ENCODE measurements around the gene NSL1. TPM values are rescaled to one million over a fixed set of nuclear protein-coding genes. Genes with fewer than 3 reads are reported as not detected.

Gene NSL1
- total and polyA plus RNA-seq, 4 experiments from 2014 or later, result 38.0 to 61.8 (median 47.4) TPM

DNA sequence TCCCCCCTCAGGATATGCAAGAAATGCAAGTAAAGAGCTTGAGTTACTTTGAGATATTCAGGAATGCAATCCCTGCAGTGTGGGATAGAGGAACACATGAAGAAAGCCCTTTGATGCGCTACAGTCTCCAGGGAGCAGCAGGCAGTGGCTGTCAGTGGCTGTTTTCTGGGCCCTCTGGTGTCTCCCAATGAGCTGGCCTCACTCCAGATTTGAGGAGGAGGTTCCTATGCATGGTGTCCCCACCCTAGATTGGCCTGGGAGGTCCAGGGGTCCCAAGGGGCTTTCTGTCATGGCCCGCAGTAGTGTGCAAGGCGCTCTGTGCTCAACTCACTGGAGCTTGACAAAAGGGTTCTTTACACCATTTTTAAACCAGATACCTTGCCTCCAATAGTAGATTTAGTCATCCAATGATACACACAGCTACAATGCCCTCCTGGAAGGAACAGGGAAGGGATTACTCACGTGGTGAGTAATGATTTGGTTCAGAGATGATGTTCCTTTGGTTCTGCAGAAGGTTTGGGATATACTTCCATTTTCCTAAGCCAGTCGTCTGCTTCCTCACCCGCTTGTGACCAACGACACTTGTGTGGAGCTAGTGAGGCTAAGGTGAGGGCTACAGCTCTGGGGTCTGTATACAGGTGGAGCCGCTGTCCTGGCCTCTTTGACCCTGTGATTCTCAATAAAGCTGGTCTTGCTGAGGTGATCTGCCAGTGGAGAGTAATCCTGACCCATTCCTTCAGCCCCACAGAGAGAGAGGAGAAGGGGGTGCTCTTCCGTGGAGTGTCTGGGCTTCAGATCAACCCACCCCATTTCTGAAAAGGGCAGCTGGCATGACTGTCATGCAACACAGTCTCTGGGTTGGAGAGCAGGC lies 98.6 kb downstream of the NSL1 start:
- H3K27me3 ChIP-seq (ENCODE audit: insufficient read depth, low read length), result no peaks in the 10 kb centered on the region
- Mint-ChIP-seq H3K4me1 (peaks cover 7 to 21% (median 17%) of the 10 kb centered on the region in 4 donors), H3K4me3 (no peak overlapping the region), H3K27me3 (no peaks in the 10 kb centered on the region), H3K27ac (no peak overlapping the region), H3K36me3 (no peaks in the 10 kb centered on the region), H3K9me3 (peaks cover 0 to 2% (median 0%) of the 10 kb centered on the region in 8 donors)
- H3K36me3 ChIP-seq (ENCODE audit: insufficient read depth, low read length), result no peaks in the 10 kb centered on the region
- DNase-seq, result no peak
- intact Hi-C loops (cut with micrococcal nuclease), result no loop called here
- no peak overlapping the region for H3K27ac ChIP-seq (ENCODE audit: low read depth, low read length)
- no peaks in the 10 kb centered on the region for H3K9me3 ChIP-seq (ENCODE audit: control insufficient read depth in 1 of 2, low read length in 2 of 2)
- peaks cover 10% of the 10 kb centered on the region for H3K4me1 ChIP-seq (ENCODE audit: insufficient read depth, low read length)
- POLR2A ChIA-PET (ENCODE audit: partially characterized antibody), result no interaction called here
- CTCF ChIA-PET (ENCODE audit: partially characterized antibody), result interaction anchor here (1.4 kb wide), 1 partner anchor 88 kb away, joined by 3 read pairs; no protein-coding TSS in a partner anchor
- no peak overlapping the region for H3K4me3 ChIP-seq (ENCODE audit: low read length in 2 of 2)

DNA sequence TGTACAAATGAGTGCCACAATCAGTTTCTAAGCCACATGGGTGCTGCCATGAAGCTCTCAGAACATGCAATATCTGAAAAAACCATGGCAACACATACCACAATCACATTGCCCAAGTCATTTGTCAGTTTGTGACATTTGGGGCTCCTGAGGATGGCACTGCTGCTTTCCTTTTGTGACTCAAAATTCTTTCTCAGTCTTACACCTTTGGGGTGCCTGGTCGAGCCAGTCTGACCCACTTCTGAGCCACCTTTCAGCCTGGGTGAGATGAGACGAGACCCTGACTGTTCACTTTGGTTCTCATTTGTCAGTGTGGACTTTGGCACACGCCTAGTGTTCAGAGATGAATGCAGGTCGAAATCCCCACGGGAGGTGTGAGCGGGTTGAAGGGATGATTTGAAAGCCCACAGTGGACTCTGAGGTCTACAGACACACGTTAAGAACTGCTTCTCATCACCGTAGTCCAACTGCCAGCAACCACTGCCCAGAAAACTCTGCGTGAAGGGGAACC lies 100.0 kb downstream of the NSL1 start:
- no peaks in the 10 kb centered on the region for H3K4me1 ChIP-seq (ENCODE audit: insufficient read depth, low read length)
- Mint-ChIP-seq H3K4me1 (peaks cover 2 to 11% (median 7%) of the 10 kb centered on the region in 4 donors), H3K27me3 (no peaks in the 10 kb centered on the region), H3K36me3 (no peaks in the 10 kb centered on the region), H3K4me3 (no peak overlapping the region), H3K27ac (no peak overlapping the region), H3K9me3 (peaks cover 0 to 2% (median 0%) of the 10 kb centered on the region in 8 donors)
- DNase-seq, result no peak
- POLR2A ChIA-PET (ENCODE audit: partially characterized antibody), result no interaction called here
- no peaks in the 10 kb centered on the region for H3K36me3 ChIP-seq (ENCODE audit: insufficient read depth, low read length)
- CTCF ChIA-PET (ENCODE audit: partially characterized antibody), result no interaction called here
- H3K27ac ChIP-seq (ENCODE audit: low read depth, low read length), result no peak overlapping the region
- H3K27me3 ChIP-seq (ENCODE audit: insufficient read depth, low read length), result no peaks in the 10 kb centered on the region
- intact Hi-C loops (cut with micrococcal nuclease), result no loop called here
- no peaks in the 10 kb centered on the region for H3K9me3 ChIP-seq (ENCODE audit: control insufficient read depth in 1 of 2, low read length in 2 of 2)
- no peak overlapping the region for H3K4me3 ChIP-seq (ENCODE audit: low read length in 2 of 2)

DNA sequence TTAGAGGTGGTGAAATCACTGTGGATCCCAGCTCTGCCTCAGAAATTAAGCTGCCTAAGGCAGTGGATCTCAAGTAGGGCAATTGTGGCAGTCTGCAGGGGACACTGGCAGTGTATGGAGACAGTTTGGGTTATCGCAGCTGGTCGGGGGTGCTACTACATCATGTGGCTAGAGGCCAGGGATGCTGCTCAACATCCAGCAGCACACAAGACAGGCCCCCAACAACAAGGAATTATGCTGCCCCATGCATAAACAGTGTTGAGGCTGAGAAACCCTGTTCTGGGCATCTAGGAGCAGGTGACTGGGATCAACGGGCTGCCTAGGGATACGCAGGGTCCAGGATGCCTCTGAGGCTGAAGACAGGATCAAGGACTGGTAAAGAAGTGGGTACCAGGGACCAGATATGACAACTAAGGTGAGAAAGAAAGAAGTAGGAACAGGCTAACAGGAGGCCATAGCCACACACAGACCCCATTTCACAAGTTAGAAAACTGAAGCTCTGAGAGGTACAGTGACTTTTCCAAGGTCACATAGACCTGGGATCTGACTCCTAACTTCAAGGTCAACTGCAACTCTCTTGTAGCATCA lies 100.7 kb downstream of the NSL1 start:
- no peaks in the 10 kb centered on the region for H3K4me1 ChIP-seq (ENCODE audit: insufficient read depth, low read length)
- Mint-ChIP-seq H3K4me1 (peaks cover 0 to 4% (median under 1%) of the 10 kb centered on the region in 4 donors), H3K9me3 (no peaks in the 10 kb centered on the region), H3K27me3 (no peaks in the 10 kb centered on the region), H3K4me3 (no peak overlapping the region), H3K27ac (no peak overlapping the region), H3K36me3 (no peaks in the 10 kb centered on the region)
- no peaks in the 10 kb centered on the region for H3K27me3 ChIP-seq (ENCODE audit: insufficient read depth, low read length)
- no peak overlapping the region for H3K4me3 ChIP-seq (ENCODE audit: low read length in 2 of 2)
- H3K9me3 ChIP-seq (ENCODE audit: control insufficient read depth in 1 of 2, low read length in 2 of 2), result no peaks in the 10 kb centered on the region
- ChIA-PET CTCF (ENCODE audit: partially characterized antibody) (interaction anchor here (2.1 kb wide), 1 partner anchor 26 kb away, joined by 7 read pairs; no protein-coding TSS in a partner anchor), POLR2A (ENCODE audit: partially characterized antibody) (no interaction called here)
- no peak for DNase-seq
- H3K36me3 ChIP-seq (ENCODE audit: insufficient read depth, low read length), result no peaks in the 10 kb centered on the region
- intact Hi-C loops (cut with micrococcal nuclease), result no loop called here
- no peak overlapping the region for H3K27ac ChIP-seq (ENCODE audit: low read depth, low read length)

DNA sequence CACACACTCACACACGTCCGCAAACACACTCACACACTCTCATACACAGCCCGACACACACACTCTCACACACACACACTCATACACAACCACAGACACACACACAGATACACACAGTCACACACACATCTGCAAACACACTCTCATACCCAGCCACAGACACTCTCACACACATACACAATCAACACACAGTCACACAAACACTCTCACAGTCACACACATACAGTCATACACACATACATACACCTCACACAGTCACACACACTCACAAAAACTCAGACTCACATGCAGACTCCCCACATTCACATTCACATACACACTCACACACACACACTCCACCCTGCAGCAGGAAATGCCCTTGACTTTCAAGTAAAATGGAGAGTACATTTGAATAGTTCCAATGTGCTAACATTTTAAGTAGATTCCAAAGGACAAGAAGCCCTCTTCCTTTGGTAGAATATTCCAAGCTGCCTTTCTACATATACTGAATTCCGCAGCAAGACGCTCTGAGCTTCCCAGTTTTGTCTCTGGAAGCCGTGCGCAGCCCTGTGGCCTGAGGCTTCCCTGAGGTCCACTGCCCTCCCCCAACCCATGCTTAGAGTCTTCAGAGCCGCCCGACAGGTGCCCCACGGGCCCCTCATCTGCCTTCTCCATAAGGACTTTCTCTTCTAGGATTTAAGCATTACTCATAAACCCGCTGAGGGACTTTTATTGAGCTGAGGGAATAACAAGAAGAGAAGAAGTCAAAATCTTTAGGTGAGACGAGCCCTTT lies 101.6 kb downstream of the NSL1 start:
- no peaks in the 10 kb centered on the region for H3K27me3 ChIP-seq (ENCODE audit: insufficient read depth, low read length)
- no peaks in the 10 kb centered on the region for H3K27me3 Mint-ChIP-seq
- H3K36me3 Mint-ChIP-seq, result no peaks in the 10 kb centered on the region
- no peaks in the 10 kb centered on the region for H3K36me3 ChIP-seq (ENCODE audit: insufficient read depth, low read length)
- H3K4me1 ChIP-seq (ENCODE audit: insufficient read depth, low read length), result no peaks in the 10 kb centered on the region
- ChIA-PET CTCF (ENCODE audit: partially characterized antibody) (interaction anchor here (0.7 to 2.1 kb wide), 2 partner anchors 25 to 234 kb away, joined by 3 to 7 read pairs; no protein-coding TSS in a partner anchor), POLR2A (ENCODE audit: partially characterized antibody) (no interaction called here)
- no peak overlapping the region for H3K27ac Mint-ChIP-seq
- no peaks in the 10 kb centered on the region for H3K9me3 ChIP-seq (ENCODE audit: control insufficient read depth in 1 of 2, low read length in 2 of 2)
- no peaks in the 10 kb centered on the region for H3K4me1 Mint-ChIP-seq
- H3K4me3 ChIP-seq (ENCODE audit: low read length in 2 of 2), result no peak overlapping the region
- no peak overlapping the region for H3K4me3 Mint-ChIP-seq
- no peak overlapping the region for H3K27ac ChIP-seq (ENCODE audit: low read depth, low read length)
- no peaks in the 10 kb centered on the region for H3K9me3 Mint-ChIP-seq
- intact Hi-C loops (cut with micrococcal nuclease), result no loop called here
- DNase-seq, result no peak

DNA sequence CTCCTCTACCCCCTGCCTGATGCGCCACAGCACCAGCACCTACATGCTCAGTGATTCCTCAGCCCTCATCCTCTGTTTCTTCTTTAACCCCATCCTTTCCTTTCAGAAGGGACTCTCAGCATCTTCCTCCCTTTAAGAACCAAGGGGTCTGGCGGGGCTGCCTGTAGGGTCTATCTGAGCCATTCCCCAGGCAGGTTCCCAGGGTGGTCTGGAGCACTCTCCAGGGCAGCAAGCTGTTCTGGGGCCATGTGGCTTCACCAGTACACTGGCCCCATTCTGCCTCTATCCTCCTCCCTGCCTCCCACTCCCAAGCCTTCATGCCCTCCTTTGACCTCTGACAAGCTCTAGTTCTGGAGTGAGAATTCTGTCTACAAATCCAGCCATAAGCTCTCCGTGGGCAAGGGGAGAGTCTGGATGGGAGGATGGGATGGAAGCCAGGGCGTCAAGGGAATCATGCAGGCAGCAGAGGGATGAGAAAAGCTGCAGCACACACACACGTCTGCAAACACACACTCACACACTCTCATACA lies 102.3 kb downstream of the NSL1 start:
- Histone ChIP-seq H3K27ac (ENCODE audit: low read depth, low read length) (no peak overlapping the region), H3K9me3 (ENCODE audit: control insufficient read depth in 1 of 2, low read length in 2 of 2) (no peaks in the 10 kb centered on the region), H3K36me3 (ENCODE audit: insufficient read depth, low read length) (no peaks in the 10 kb centered on the region), H3K27me3 (ENCODE audit: insufficient read depth, low read length) (no peaks in the 10 kb centered on the region), H3K4me3 (ENCODE audit: low read length in 2 of 2) (no peak overlapping the region), H3K4me1 (ENCODE audit: insufficient read depth, low read length) (peaks cover 2% of the 10 kb centered on the region)
- no peaks in the 10 kb centered on the region for H3K9me3 Mint-ChIP-seq
- ChIA-PET CTCF (ENCODE audit: partially characterized antibody) (interaction anchor here (0.7 to 2.1 kb wide), 2 partner anchors 24 to 233 kb away, joined by 3 to 7 read pairs; no protein-coding TSS in a partner anchor), POLR2A (ENCODE audit: partially characterized antibody) (no interaction called here)
- no peaks in the 10 kb centered on the region for H3K27me3 Mint-ChIP-seq
- no peaks in the 10 kb centered on the region for H3K36me3 Mint-ChIP-seq
- intact Hi-C loops (cut with micrococcal nuclease), result no loop called here
- H3K4me3 Mint-ChIP-seq, result no peak overlapping the region
- no peak for DNase-seq
- H3K27ac Mint-ChIP-seq, result no peak overlapping the region
- peaks cover 0 to under 1% (median 0%) of the 10 kb centered on the region in 4 donors for H3K4me1 Mint-ChIP-seq

DNA sequence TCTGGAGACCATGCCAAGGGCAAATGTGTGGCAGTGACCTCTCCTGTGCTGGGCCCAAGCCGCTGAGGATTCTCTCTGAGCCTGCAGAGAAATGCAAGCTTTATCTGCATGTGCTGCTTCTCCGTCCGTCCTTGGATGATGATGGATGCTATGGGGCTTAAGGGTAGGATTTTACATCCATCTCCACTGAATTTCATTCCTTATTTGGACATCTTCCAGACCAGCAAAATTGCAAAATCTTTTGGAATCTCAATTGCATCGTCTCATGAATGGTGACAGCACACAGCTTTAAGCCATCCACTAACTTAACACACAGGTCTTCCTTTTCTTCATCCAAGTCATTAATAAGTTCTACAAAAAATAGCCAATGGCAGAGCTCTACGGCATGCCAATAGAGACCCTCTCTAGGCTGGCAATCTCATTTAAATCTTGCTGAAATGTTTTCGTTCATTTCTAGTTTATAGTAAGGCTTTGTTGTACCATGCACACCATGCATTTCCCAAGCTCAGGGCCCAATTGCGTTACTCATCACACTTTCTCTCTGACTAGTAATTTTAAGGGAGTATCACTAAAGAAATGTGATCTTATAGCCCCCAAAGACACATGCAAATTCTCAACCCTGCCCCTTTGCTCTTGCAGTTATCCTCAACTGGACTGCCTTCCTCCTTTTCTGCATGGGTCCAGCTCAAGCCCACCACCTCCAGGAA lies 103.1 kb downstream of the NSL1 start:
- Mint-ChIP-seq H3K4me1 (peaks cover 5 to 8% (median 6%) of the 10 kb centered on the region in 4 donors), H3K27me3 (no peaks in the 10 kb centered on the region), H3K36me3 (no peaks in the 10 kb centered on the region), H3K27ac (no peak overlapping the region), H3K4me3 (no peak overlapping the region), H3K9me3 (no peaks in the 10 kb centered on the region)
- H3K27ac ChIP-seq (ENCODE audit: low read depth, low read length), result no peak overlapping the region
- intact Hi-C loops (cut with micrococcal nuclease), result no loop called here
- no peaks in the 10 kb centered on the region for H3K27me3 ChIP-seq (ENCODE audit: insufficient read depth, low read length)
- POLR2A ChIA-PET (ENCODE audit: partially characterized antibody), result no interaction called here
- H3K36me3 ChIP-seq (ENCODE audit: insufficient read depth, low read length), result no peaks in the 10 kb centered on the region
- DNase-seq, result no peak
- CTCF ChIA-PET (ENCODE audit: partially characterized antibody), result no interaction called here
- H3K4me3 ChIP-seq (ENCODE audit: low read length in 2 of 2), result no peak overlapping the region
- H3K4me1 ChIP-seq (ENCODE audit: insufficient read depth, low read length), result peaks cover 10% of the 10 kb centered on the region
- H3K9me3 ChIP-seq (ENCODE audit: control insufficient read depth in 1 of 2, low read length in 2 of 2), result no peaks in the 10 kb centered on the region

All from CD4-positive, alpha-beta memory T cell (primary cell).